Activated CD8-positive, alpha-beta T cell treated with anti-CD3 and anti-CD28 coated beads, Interleukin-2, amount 10 ng/mL, durations not matched to agents 7 days and 5 days (primary cell): Measurements from ENCODE around the gene RGS6. TPM values are rescaled to one million over a fixed set of nuclear protein-coding genes. Genes with fewer than 3 reads are reported as not detected.

ENCODE experiments used
- ATAC-seq: fragments of 150-1000 bp; cut with Tn5 transposase; one replicate; pipeline ENCODE4 v1.10.0; 2021; ENCODE audit warnings: moderate library complexity
- CTCF ChIA-PET: fragments of 350-600 bp; sonication (Branson Sonifier 250); formaldehyde crosslinking; loops from one replicate; lab custom pipeline; 2021; ENCODE audit warnings: antibody characterized with exemption; lab: Charles Lee
- POLR2A ChIA-PET: fragments of 350-600 bp; sonication (Branson Sonifier 250); formaldehyde crosslinking; loops from one replicate; lab custom pipeline; 2021; ENCODE audit warnings: antibody characterized with exemption; lab: Charles Lee
- DNase-seq: peaks from one replicate; pipeline ENCODE4 v3.0.0-alpha.2; 2020
- H3K27ac Mint-ChIP-seq: one replicate; pipeline ENCODE4 v1.8.0; 2021; ENCODE audit warnings: mild to moderate bottlenecking, mixed read lengths
- H3K27me3 Mint-ChIP-seq: one replicate; pipeline ENCODE4 v1.8.0; 2021; ENCODE audit warnings: low read depth, mixed read lengths
- H3K36me3 Mint-ChIP-seq: one replicate; pipeline ENCODE4 v1.8.0; 2021; ENCODE audit warnings: low read depth, mixed read lengths
- H3K4me1 Mint-ChIP-seq: one replicate; pipeline ENCODE4 v1.8.0; 2021; ENCODE audit warnings: low read depth, mixed read lengths
- H3K4me3 Mint-ChIP-seq: one replicate; pipeline ENCODE4 v1.8.0; 2021; ENCODE audit warnings: mild to moderate bottlenecking, mixed read lengths
- H3K9me3 Mint-ChIP-seq: one replicate; pipeline ENCODE4 v1.8.0; 2022; ENCODE audit warnings: mixed read lengths; ENCODE audit not compliant: insufficient read depth
- total RNA-seq, 2 experiments: library from RNA; stranded (reverse); gene quantifications; one replicate each; pipeline ENCODE4 v1.2.3, GENCODE V29; 2021

The RGS6 gene
- total RNA-seq, 2 experiments from 2014 or later = 0.16 to 0.47 TPM

DNA sequence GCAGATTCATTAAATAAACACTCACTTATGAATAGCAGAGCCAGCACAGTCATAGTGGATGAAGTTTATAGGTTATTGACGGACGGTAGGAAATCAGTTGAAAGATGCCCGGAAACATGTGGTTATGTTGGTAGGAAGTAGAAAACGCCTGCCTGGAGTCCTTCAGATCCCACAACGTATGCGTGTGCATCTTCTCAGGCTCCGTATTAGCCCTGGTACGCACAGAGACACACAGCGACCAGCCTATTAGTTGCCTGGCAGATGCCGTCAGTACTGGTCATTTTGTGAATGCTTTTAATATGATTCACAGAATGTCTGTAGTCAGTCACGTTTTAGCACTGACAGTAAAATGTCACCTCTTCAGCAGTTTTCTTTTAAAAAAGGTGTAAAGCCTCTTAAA, 196.4 kb downstream of the RGS6 start:
- DNase-seq = no peak
- peaks cover 38% of the 10 kb centered on the region for H3K27me3 Mint-ChIP-seq
- POLR2A ChIA-PET = no interaction called here
- H3K4me3 Mint-ChIP-seq = no peak overlapping the region
- H3K27ac Mint-ChIP-seq = no peak overlapping the region
- peaks cover 6% of the 10 kb centered on the region for H3K4me1 Mint-ChIP-seq
- ATAC-seq = no peak
- CTCF ChIA-PET = no interaction called here
- no peaks in the 10 kb centered on the region for H3K36me3 Mint-ChIP-seq
- H3K9me3 Mint-ChIP-seq = no peaks in the 10 kb centered on the region

DNA sequence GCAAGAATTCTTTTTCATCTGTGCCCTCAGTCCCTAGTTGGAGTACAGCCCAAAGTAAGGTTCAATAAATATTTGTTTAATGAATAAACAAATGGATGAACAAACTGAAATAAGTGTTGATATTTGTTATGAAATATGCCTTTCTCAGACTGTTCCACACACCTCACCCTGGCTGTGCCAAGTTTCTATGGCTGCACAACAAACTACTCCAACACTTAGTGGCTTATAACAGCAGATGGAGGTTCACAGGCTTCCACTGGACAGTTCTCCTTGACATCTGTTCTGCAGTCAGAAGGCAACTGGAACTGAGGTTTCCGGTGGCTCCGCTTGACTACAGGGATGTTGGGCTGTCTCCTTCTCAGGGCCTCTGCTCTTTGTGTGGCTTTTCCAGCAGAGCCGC, 197.1 kb downstream of the RGS6 start:
- ChIA-PET CTCF (no interaction called here), POLR2A (no interaction called here)

DNA sequence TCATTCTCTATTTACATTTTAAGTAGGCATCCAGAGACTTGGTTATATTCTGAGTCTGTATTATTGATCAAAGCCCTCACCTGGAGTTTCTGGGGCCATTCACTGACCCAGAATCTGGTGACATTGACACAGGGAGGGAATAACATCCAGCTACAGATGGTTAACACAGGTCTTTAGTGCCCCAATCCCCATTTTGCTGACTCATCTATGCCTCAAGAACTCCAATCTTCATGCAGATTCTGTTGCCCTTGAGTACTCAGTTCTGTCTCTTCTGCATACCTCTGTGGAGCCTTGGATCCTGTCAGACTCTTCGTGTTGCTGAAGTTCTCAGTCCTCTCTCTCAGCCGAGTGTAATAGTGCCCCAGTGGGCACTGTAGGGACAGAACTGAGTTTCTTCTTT, 208.9 kb downstream of the RGS6 start:
- Mint-ChIP-seq H3K27me3 (peaks cover 9% of the 10 kb centered on the region), H3K9me3 (no peaks in the 10 kb centered on the region), H3K4me1 (no peaks in the 10 kb centered on the region), H3K4me3 (no peak overlapping the region), H3K27ac (no peak overlapping the region), H3K36me3 (no peaks in the 10 kb centered on the region)
- no peak for DNase-seq
- ChIA-PET POLR2A (interaction anchor here (0.6 kb wide), 1 partner anchor 80 kb away, joined by 3 read pairs; no protein-coding TSS in a partner anchor), CTCF (no interaction called here)
- ATAC-seq = no peak

More for the DNA sequence above, 197.1 kb downstream of the RGS6 start:
- no peak for ATAC-seq
- Mint-ChIP-seq H3K27ac (no peak overlapping the region), H3K4me3 (no peak overlapping the region), H3K4me1 (peaks cover 6% of the 10 kb centered on the region), H3K27me3 (peaks cover 38% of the 10 kb centered on the region), H3K36me3 (no peaks in the 10 kb centered on the region), H3K9me3 (no peaks in the 10 kb centered on the region)
- DNase-seq = no peak

DNA sequence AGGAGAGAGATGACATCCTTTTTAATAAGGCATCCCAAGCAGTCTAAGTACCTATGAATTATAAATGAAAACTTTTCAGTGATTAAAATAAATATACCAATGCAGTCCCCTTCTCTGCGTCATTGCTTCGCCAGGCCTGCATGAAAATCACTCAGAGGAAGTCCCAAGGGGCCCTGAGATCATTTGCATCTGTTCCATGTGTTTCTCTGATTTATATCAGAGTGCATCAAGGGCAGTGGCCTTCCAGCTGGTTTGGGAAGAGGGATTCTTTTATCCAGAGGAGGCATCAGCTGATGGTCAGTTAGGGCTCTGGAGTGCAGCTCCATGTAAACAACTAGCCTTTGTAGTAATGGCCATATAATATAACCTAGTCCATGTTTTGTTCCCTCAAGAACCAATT, 210.1 kb downstream of the RGS6 start:
- POLR2A ChIA-PET = no interaction called here

DNA sequence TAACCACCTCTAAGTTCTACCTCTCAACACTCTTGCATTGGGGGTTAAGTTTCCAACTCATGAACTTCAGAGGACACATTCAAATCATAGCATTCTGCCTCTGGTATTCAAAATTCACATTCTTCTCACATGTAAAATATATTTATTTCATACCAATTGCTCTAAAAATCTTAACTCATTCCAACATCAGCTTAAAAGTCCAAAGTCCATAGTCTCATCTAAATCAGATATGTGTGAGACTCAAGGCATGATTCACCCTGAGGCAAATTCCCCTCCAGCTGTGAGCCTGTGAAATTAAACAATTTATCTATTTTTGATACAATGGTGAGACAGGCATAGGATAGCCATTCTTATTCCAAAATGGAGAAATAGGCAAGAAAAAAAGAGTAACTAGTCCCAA, 214.0 kb downstream of the RGS6 start:
- peaks cover 14% of the 10 kb centered on the region for H3K27me3 Mint-ChIP-seq
- ChIA-PET CTCF (no interaction called here), POLR2A (no interaction called here)
- H3K4me3 Mint-ChIP-seq = no peak overlapping the region
- H3K9me3 Mint-ChIP-seq = no peaks in the 10 kb centered on the region
- ATAC-seq (no peak), DNase-seq (no peak)
- no peaks in the 10 kb centered on the region for H3K4me1 Mint-ChIP-seq
- H3K36me3 Mint-ChIP-seq = no peaks in the 10 kb centered on the region
- no peak overlapping the region for H3K27ac Mint-ChIP-seq

More for the DNA sequence above, 210.1 kb downstream of the RGS6 start:
- ATAC-seq (no peak), DNase-seq (no peak)
- H3K27me3 Mint-ChIP-seq = peaks cover 9% of the 10 kb centered on the region
- H3K9me3 Mint-ChIP-seq = no peaks in the 10 kb centered on the region
- H3K36me3 Mint-ChIP-seq = no peaks in the 10 kb centered on the region
- no peak overlapping the region for H3K4me3 Mint-ChIP-seq
- no peaks in the 10 kb centered on the region for H3K4me1 Mint-ChIP-seq
- H3K27ac Mint-ChIP-seq = no peak overlapping the region
- CTCF ChIA-PET = no interaction called here

DNA sequence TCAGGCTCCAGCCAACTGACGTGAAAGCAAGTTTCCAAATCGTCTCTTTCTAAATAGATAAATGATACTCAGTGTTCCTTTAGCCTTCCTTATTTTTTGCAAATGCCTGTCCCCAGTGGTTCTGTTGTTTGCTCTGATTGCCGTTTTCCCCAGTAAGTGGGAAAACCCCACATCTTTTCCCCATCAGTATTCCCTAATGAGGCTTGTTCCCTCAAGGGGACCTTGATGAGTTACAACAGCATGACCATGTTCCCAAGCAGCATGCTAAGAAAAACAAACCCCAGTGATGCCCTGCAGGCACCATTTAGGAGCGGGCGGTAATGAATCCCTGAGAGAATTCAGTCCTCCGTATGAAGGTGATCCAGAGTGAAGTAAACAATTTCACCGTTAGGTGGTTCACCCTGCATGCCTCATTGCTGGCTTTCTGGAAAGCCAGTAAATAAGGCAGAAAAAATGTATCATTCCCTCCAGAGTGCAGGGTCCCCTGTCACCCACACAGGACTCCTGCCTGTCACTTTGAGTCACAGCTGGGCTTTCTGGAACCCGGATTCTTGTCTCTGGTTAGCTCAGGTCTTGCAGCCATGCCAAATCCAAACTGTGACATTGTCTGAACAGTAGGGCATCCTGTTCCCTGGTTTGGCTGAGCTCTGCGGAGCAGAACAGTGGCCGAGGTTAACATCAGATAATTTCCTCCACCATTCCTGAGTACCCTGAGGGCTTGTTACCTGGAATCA, 222.6 kb downstream of the RGS6 start:
- Mint-ChIP-seq H3K4me3 (no peak overlapping the region), H3K4me1 (no peaks in the 10 kb centered on the region), H3K27me3 (no peaks in the 10 kb centered on the region), H3K9me3 (no peaks in the 10 kb centered on the region), H3K36me3 (no peaks in the 10 kb centered on the region), H3K27ac (no peak overlapping the region)
- POLR2A ChIA-PET = no interaction called here
- ATAC-seq (no peak), DNase-seq (no peak)
- CTCF ChIA-PET = no interaction called here

DNA sequence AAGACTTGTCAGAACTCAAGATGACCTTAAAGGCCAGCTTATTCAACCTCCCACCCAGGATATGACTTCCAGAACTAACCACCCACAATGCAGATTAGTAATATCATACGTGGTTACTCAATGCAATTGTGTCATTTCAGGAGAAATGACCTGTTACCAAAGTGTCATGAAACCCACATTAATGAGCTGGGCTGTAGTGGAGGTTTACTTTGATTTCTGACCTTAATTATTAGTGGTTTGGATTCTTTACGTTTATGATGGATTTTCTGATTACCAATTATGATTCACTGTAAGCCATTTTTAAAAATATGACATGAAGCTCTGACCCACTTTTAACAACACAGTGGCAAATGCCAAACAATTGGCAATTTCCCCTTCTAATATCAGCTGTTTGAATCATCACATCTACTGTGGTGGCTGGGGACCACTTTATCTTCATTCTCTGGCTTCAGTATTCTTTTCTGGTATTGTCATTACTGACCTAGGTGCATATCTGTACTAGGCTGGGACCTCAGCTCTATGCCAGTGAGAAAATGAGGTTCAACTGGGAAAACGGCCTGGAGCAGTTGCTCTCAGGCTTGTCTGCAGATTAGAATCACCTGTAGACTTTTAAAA, 223.3 kb downstream of the RGS6 start:
- CTCF ChIA-PET = no interaction called here

DNA sequence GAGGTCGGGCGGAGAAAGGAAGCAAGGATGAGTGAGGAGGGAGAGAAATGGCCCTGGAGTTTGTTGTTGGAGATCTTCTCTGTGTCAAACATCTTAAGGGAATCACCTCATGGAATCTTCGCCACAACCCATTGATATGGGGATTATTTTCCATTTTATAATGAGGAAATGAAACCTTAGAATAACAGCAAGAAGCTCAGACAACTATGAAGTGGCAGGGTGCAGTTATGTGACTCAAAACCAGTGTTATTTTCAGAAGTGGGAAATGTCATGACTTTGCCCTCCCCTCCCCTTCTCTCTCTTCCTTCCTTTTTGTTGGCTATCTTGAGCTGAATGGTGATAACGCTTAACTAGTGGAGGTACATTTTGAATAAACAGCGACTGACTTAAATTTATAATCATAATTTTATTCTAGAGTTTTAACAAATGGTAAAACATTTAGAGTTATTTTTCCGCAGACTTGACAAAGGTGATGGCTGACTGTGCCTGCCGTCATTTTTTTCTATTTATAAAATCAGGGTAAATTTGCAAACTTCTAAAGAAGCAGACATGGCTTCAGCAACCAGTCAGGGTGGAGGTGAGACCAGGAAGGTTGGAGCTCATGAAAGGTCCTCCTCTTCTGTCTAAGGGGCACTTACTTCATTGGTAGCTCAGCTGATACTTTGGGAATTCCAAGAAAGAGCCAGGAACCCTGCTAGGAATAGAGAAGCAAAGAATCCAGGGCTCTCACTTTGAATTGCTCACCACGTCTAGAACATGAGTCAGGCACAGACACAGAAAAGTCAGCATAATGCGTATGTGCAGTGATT, 232.4 kb downstream of the RGS6 start:
- ATAC-seq (no peak), DNase-seq (no peak)
- H3K36me3 Mint-ChIP-seq = no peaks in the 10 kb centered on the region
- H3K27me3 Mint-ChIP-seq = peaks cover 26% of the 10 kb centered on the region
- no peaks in the 10 kb centered on the region for H3K9me3 Mint-ChIP-seq
- POLR2A ChIA-PET = no interaction called here
- CTCF ChIA-PET = interaction anchor here (1.1 kb wide), 1 partner anchor 14 kb away, joined by 3 read pairs; no protein-coding TSS in a partner anchor
- H3K4me3 Mint-ChIP-seq = no peak overlapping the region
- H3K27ac Mint-ChIP-seq = no peak overlapping the region
- no peaks in the 10 kb centered on the region for H3K4me1 Mint-ChIP-seq

More for the DNA sequence above, 223.3 kb downstream of the RGS6 start:
- no peak for DNase-seq
- no peak overlapping the region for H3K4me3 Mint-ChIP-seq
- ATAC-seq = no peak
- H3K27me3 Mint-ChIP-seq = peaks cover 2% of the 10 kb centered on the region
- no peak overlapping the region for H3K27ac Mint-ChIP-seq
- no peaks in the 10 kb centered on the region for H3K9me3 Mint-ChIP-seq
- POLR2A ChIA-PET = interaction anchor here (0.6 kb wide), 1 partner anchor 30 kb away, joined by 3 read pairs; no protein-coding TSS in a partner anchor
- no peaks in the 10 kb centered on the region for H3K4me1 Mint-ChIP-seq
- no peaks in the 10 kb centered on the region for H3K36me3 Mint-ChIP-seq

DNA sequence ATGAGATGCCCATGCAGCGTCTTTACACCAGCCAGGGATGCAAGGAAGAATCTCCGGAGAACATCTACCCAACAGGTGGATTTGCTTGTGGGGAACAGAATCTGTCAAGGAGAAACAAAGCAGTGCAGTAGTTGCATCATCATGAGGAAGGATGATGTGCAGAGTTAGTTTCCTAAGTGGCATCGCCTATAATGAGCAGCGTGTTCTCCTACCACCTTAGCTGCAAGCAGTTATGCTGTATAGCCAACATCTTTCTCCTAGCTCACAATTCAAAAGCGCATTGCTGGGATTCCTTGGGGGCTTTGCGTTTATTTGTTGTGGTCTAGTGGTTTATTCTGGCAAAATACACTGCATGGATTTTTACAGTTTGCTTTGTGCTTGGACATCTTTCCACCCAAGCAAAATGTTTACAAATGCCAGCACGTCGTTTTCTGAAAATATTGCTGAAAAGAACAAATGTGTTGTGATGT, 233.0 kb downstream of the RGS6 start:
- no peaks in the 10 kb centered on the region for H3K4me1 Mint-ChIP-seq
- H3K27me3 Mint-ChIP-seq = peaks cover 28% of the 10 kb centered on the region
- no peak overlapping the region for H3K27ac Mint-ChIP-seq
- H3K9me3 Mint-ChIP-seq = no peaks in the 10 kb centered on the region
- DNase-seq = no peak
- H3K36me3 Mint-ChIP-seq = no peaks in the 10 kb centered on the region
- ATAC-seq = no peak
- ChIA-PET CTCF (interaction anchor here (1.1 kb wide), 1 partner anchor 13 kb away, joined by 3 read pairs; no protein-coding TSS in a partner anchor), POLR2A (no interaction called here)
- H3K4me3 Mint-ChIP-seq = no peak overlapping the region

DNA sequence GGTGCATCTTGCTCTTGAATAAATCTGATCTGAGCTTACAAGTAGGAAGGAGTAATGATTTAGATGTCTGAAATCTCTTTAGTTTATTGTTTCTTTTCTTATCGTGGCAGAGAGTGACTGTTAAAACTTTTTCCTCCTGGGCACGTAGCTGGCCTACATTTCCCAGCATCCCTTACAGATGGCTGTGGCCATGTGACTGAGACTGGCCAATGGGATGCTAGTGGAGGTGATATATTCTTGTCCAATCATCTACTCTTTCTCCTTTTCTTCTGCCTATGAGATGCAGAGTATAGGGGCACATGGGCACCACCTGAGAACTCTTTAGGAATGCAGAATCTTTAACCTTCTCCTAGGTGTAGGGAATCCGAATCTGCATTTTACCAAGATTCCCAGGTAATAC, 237.3 kb downstream of the RGS6 start:
- Mint-ChIP-seq H3K4me1 (no peaks in the 10 kb centered on the region), H3K9me3 (no peaks in the 10 kb centered on the region), H3K27me3 (peaks cover 16% of the 10 kb centered on the region), H3K4me3 (no peak overlapping the region), H3K27ac (no peak overlapping the region), H3K36me3 (no peaks in the 10 kb centered on the region)
- POLR2A ChIA-PET = no interaction called here
- ATAC-seq (no peak), DNase-seq (no peak)
- CTCF ChIA-PET = no interaction called here

DNA sequence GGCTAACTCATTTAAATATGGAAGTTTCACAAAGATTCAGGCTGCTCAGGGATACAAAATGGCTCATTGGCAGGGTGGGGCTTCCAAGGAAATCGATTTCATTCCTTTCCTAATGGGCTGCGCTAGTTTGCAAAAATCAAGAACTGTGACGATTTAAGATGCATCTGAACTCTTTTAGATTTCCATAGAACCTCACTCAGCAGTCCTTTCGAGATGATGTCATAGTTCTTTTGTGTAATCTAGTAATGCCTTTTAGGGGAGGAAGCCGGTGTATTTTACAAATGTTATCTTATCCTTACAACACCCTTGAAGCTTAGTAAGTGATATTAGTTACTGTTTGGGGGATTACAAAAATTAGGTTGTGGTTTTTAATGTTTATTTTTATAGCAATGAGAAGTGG, 239.8 kb downstream of the RGS6 start:
- ATAC-seq (no peak), DNase-seq (no peak)
- no peak overlapping the region for H3K27ac Mint-ChIP-seq
- ChIA-PET CTCF (no interaction called here), POLR2A (no interaction called here)
- H3K4me1 Mint-ChIP-seq = no peaks in the 10 kb centered on the region
- no peaks in the 10 kb centered on the region for H3K9me3 Mint-ChIP-seq
- H3K4me3 Mint-ChIP-seq = no peak overlapping the region
- H3K36me3 Mint-ChIP-seq = no peaks in the 10 kb centered on the region
- peaks cover 15% of the 10 kb centered on the region for H3K27me3 Mint-ChIP-seq

DNA sequence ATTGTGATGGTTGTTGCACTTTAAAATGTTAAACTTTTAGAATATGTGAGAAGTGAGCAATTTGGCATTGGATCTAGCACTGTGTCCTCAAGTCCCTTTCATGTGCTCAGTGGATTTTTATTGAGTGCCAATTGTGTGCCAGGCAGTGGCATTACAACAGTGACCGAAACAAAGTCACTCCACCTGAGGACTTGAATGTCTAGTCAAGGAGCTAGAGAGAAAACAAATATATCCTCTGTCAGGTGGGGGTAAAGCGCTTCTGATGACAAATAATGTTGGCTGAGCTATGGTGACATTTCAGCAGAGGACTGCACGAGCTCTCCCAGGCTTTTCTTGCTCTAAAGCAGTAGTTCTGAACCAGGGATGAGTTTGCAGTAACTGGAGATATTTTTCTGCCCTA, 240.4 kb downstream of the RGS6 start:
- Mint-ChIP-seq H3K9me3 (no peaks in the 10 kb centered on the region), H3K4me1 (no peaks in the 10 kb centered on the region), H3K27me3 (peaks cover 15% of the 10 kb centered on the region), H3K4me3 (no peak overlapping the region), H3K27ac (no peak overlapping the region), H3K36me3 (no peaks in the 10 kb centered on the region)
- DNase-seq (no peak), ATAC-seq (no peak)
- ChIA-PET CTCF (no interaction called here), POLR2A (no interaction called here)
